ENCODE data around the gene PIGN. TPM values are rescaled to one million over a fixed set of nuclear protein-coding genes. Genes with fewer than 3 reads are reported as not detected.
"Not testable (repeated sequence)": the region's sequence is repeated elsewhere in the genome, so short reads cannot be mapped to it uniquely, and the experiment has no call there.

Gene PIGN
- total RNA-seq, 1 donor from 2014 or later = 55.7 TPM

GRCh38 chr18:62066102-62066818 is 120.6 kb downstream of the PIGN start:
- no peak for DNase-seq (ENCODE audit: low spot score)

GRCh38 chr18:62064361-62064760 is 122.5 kb downstream of the PIGN start:
- no peak for DNase-seq (ENCODE audit: low spot score)

- no peak for DNase-seq (ENCODE audit: low spot score)
Measured at GRCh38 chr18:62061821-62062478, 124.9 kb downstream of the PIGN start.

- no peak for DNase-seq (ENCODE audit: low spot score)
Measured at GRCh38 chr18:62060820-62061219, 126.0 kb downstream of the PIGN start.

GRCh38 chr18:62054929-62055498 is 131.8 kb downstream of the PIGN start:
- no peak for DNase-seq (ENCODE audit: low spot score)

GRCh38 chr18:62048279-62048678 is 138.6 kb downstream of the PIGN start:
- DNase-seq (ENCODE audit: low spot score) = no peak

GRCh38 chr18:62045316-62045715 is 141.5 kb downstream of the PIGN start:
- no peak for DNase-seq (ENCODE audit: low spot score)

GRCh38 chr18:62044490-62045000 is 142.3 kb downstream of the PIGN start:
- no peak for DNase-seq (ENCODE audit: low spot score)

- DNase-seq (ENCODE audit: low spot score) = no peak
Measured at GRCh38 chr18:62037989-62038778, 148.7 kb downstream of the PIGN start.

GRCh38 chr18:62037012-62037742 is 149.7 kb downstream of the PIGN start:
- no peak for DNase-seq (ENCODE audit: low spot score)

- DNase-seq (ENCODE audit: low spot score) = not testable (repeated sequence)
Measured at GRCh38 chr18:62034286-62034685, 152.6 kb downstream of the PIGN start.

GRCh38 chr18:62033756-62034155 is 153.1 kb downstream of the PIGN start:
- no peak for DNase-seq (ENCODE audit: low spot score)

GRCh38 chr18:62033207-62033606 is 153.6 kb downstream of the PIGN start:
- no peak for DNase-seq (ENCODE audit: low spot score)

- no peak for DNase-seq (ENCODE audit: low spot score)
Measured at GRCh38 chr18:62030091-62030985, 156.5 kb downstream of the PIGN start.

- no peak for DNase-seq (ENCODE audit: low spot score)
Measured at GRCh38 chr18:62028715-62029114, 158.1 kb downstream of the PIGN start.

- no peak for DNase-seq (ENCODE audit: low spot score)
Measured at GRCh38 chr18:62027914-62028520, 158.8 kb downstream of the PIGN start.

- no peak for DNase-seq (ENCODE audit: low spot score)
Measured at GRCh38 chr18:62026586-62026985, 160.3 kb downstream of the PIGN start.

- DNase-seq (ENCODE audit: low spot score) = no peak
Measured at GRCh38 chr18:62024983-62025382, 161.9 kb downstream of the PIGN start.

- DNase-seq (ENCODE audit: low spot score) = no peak
Measured at GRCh38 chr18:62023536-62023935, 163.3 kb downstream of the PIGN start.

GRCh38 chr18:62018759-62019041 is 168.2 kb downstream of the PIGN start:
- no peak for DNase-seq (ENCODE audit: low spot score)
